GM18498 (cell line): ENCODE measurements around the gene RAB3GAP2.
"Not testable (repeated sequence)": the region's sequence is repeated elsewhere in the genome, so short reads cannot be mapped to it uniquely, and the experiment has no call there.

Experiments
- ATAC-seq: cut with Tn5 transposase; IDR thresholded peaks from one replicate; pipeline ENCODE4 v1.9.1; 2021; ENCODE audit warnings: mild to moderate bottlenecking, moderate library complexity; ENCODE audit not compliant: unreplicated experiment

The RAB3GAP2 gene

GRCh38 chr1:220291580-220291979, 19.3 kb upstream of the RAB3GAP2 start:
- no peak for ATAC-seq

DNA sequence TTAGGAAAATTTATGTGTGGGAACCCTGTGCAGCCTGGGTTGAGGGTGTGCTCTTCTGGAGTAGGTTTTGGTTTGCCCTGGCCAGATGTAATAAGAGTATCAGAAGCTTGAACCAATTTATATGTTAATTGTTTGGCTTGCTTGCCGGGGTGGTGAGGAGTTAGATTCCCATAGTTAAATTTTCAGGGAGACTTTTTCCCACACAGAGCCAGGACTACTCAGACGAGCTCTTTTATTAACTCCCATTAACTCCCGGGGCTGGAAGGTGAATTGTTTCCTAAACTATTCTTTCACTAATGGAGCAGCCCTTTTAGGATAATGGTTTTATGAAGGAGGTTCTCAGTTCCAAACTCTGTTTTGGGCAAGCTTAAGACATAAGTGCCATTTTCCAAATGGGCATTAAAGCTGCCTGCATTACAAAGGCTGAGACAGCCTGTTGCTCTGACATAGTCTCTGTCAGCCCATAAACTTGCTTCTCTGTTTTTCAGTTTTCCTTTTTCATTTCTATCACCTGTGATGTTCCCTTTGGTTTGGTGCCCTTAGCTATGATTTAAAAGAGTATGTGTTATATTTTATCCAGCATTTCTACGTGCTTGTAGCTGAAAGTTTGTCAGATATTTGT, 18.0 kb upstream of the RAB3GAP2 start:
- no peak for ATAC-seq

- ATAC-seq = no peak
Measured at GRCh38 chr1:220287129-220287528, 14.9 kb upstream of the RAB3GAP2 start.

- ATAC-seq = no peak
Measured at GRCh38 chr1:220283625-220284024, 11.4 kb upstream of the RAB3GAP2 start.

DNA sequence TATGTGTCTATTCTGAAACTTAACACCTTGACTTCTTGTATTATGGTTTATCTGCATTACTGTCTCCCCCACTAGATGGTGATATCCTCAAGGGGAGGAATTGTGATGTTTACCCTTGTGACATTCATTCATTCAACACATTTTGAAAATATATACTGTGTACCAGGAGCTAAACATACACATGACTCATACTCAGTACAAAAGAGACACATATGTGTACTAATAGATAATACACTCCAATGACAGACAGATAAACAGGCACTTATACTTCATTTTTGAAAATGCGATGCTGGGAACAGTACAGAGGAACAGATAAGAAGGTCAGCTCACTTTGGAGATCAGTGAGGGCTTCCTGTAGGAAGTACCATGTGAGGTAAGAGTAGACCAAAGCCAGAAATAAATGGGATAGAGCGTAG, 8.9 kb upstream of the RAB3GAP2 start:
- peak; percentile 51 for ATAC-seq

DNA sequence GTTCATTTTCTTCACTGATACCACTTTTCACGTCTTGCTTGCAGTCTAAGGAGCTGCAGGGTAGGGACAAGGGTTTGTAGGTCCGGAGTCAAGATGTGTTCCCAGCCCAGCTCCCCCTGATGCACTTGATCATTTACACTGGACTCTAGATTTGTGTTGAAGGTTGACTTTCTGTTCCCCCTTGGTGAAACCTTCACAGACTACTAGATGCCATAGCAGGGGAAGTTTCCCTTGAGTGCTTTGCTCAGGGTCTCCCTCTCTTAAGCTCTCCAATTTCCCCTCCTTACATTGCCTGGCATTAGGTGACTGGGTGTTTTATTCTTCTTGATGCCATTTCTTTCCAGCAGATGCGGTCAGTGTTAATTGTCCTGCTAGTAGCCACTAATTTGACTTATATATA, 8.0 kb upstream of the RAB3GAP2 start:
- ATAC-seq = no peak

DNA sequence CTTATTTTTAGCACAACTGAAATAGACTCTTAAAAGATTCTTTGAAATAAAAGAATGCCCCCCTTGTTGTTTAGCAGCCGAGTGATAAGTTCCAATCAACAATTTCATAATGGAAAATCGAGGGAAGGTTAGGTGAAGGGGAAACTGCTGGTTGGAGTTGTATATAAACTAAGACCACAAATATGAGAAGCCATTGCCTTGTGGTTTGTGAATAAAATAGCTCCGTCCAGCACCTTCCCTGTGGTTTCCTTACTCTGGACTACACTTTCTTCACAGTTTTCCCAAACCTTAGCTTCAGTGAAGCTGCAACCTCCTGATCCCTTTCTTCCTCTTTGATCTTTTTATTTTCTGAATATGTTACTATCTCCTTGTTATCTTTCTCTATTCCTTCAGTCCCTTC, 6.7 kb upstream of the RAB3GAP2 start:
- no peak for ATAC-seq

DNA sequence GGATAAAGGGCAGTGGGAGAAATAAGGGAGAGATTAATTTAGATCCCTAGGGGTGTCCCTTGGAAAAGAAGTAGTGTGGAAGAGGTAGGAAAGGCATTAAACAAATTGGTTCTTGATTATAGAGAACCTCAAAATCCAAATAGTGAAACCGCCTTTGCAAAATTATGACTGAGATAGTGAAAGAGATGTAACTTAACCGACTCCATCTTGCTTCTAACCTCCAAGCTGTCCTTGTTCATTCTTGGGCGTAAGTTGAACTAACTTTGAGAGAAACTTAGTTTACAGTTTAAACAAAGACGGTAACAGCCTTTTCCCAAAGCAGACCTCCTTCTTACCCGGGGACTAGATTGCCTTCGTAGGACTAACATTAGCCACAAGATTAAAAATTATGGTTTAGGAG, 3.2 kb upstream of the RAB3GAP2 start:
- no peak for ATAC-seq

GRCh38 chr1:220274251-220274855, 2.1 kb upstream of the RAB3GAP2 start:
- ATAC-seq = no peak

DNA sequence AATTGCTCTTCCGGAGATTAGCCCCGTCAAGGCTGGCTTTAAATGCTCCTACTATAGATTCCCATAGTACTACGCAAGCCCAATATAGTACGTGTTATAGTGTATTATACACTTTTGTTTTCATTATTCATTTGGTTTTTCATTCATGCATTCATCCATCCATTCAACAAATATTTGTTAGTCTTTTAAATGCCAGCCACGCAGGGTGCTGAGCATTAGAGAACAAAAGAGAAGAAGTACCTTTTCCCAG, 513 bp upstream of the RAB3GAP2 start:
- no peak for ATAC-seq

DNA sequence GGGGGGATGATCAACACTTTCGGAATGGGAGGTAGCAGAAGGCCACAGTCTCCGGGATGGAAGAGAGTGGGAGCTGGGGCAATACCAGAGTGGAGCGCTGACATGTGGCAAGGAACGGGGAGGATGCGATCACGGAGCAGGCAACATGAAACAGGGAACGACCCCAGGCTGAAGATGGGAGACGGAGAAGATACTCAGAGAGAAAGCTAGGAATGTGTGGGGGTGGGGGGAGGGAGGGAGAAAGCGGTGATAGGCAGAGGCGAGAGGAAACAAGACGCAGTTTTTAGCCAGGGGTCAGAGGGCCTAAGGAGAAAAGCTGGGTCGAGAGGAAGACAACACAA, 577 bp downstream of the RAB3GAP2 start:
- no peak for ATAC-seq

DNA sequence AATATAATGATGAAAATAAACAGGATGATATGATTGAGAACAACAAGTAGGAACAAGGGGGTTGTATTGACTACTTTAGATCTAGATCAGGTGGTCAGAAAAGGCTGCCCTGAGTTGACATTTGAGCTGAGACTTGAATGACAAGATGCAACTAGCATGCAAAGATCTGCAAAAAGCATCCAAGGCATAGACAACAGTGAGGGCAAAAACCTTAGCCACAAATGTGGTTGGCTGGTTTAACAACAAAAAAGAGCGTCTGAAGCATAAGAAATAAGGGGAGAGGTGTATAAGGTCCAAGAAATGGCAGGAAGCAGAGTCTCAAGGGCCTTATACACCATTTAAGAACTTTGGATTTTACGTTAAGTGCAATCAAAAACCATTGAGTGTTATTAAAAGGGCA, 3.2 kb downstream of the RAB3GAP2 start:
- ATAC-seq = no peak

DNA sequence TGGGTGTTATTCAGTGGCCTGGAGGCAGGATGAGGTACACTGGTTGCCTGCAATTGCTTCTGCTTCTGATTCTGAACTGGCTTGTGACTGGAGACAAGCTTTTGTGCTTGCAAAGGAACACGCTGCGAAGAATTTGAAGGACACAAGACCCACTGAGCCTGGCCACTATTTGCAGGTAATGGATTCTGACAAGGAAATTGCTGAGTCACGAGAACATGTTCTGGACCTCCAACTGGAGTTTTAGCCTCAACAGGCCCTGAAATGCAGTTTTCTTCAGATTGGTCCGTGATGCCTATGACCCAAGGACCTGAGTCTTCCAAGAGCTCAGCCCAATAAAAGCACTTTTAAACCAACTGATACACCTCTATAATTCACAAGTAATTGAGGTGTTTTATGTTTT, 4.6 kb downstream of the RAB3GAP2 start:
- ATAC-seq = no peak

GRCh38 chr1:220260228-220260627, 12.0 kb downstream of the RAB3GAP2 start:
- not testable (repeated sequence) for ATAC-seq

DNA sequence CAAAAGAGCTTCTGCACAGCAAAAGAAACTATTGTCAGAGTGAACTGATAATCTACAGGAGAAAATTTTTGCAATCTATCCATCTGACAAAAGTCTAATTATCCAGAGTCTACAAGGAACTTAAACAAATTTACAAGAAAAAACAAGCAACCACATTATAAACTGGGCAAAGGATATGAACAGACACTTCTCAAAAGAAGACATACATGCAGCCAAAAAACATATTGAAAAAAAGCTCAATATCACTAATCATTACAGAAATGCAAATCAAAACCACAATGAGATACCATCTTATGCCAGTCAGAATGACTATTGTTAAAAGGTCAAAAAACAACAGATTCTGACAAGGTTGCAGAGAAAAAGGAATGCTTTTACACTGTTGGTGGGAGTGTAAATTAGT, 12.5 kb downstream of the RAB3GAP2 start:
- not testable (repeated sequence) for ATAC-seq

DNA sequence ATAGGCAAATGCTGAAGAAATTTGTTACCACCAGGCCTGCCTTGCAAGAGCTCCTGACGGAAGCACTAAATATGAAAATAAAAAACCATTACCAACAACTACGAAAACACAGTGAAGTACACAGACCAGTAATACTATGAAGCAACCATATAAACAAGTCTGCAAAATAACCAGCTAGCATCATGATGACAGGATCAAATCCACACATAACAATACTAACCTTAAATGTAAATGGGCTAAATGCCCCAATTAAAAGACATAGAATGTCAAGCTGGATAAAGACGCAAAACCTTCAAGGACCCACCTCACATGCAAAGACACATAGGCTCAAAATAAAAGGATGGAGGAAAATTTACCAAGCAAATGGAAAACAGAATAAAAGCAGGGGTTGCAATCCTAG, 16.1 kb downstream of the RAB3GAP2 start:
- not testable (repeated sequence) for ATAC-seq

GRCh38 chr1:220255204-220255603, 17.0 kb downstream of the RAB3GAP2 start:
- no peak for ATAC-seq

GRCh38 chr1:220253290-220253689, 19.0 kb downstream of the RAB3GAP2 start:
- not testable (repeated sequence) for ATAC-seq

DNA sequence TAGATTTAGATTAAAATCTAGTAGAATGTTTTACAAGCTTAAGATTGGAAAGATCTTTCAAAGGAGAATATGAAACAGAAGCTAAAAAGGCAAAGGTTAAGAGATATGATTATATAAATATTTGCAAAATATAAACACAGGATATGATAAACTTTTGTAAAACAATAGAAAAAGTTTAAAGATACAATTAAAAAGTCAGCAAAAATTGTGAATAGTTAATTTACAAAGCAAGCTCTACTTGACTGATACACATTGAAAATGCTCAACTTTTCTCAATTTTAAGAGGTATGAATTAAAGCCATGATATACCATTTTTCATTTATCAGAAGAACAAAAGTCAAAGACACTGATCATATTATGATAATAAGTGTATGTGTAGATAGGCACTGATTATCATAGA, 21.0 kb downstream of the RAB3GAP2 start:
- no peak for ATAC-seq

DNA sequence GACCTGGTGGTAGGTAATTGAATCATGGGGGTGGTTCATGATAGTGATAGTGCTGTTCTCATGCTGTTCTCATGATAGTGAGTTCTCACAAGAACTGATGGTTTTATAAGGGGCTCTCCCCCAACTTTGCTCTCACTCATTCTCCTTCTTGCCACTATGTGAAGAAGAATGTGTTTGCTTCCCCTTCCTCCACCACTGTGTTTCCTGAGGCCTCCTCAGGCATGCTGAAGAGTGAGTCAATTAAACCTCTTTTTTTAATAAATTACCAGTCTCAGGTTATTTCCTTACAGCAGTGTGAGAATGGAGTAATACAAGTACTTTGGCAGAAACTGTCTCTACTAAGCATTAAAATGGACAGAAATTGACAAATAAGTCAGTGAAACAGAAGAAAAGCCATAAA, 21.6 kb downstream of the RAB3GAP2 start:
- ATAC-seq = no peak

DNA sequence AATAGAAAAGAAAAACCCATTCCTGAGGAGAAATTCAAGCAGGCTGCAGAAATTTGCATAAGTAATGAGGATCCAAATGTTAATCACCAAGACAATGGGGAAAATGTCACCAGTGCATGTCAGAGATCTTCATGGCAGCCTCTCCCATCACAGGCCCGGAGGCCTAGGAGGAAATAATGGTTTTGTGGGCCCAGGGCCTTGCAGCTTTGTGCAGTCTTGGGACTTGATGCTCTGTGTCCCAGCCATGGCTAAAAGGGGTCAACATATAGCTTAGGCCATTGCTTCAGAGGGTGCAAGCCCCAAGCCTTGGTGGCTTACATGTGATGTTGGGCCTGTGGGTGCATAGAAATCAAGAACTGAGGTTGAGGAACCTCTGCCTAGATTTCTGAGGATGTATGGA, 22.7 kb downstream of the RAB3GAP2 start:
- no peak for ATAC-seq

GRCh38 chr1:220248715-220249265, 23.5 kb downstream of the RAB3GAP2 start:
- ATAC-seq = not testable (repeated sequence)

DNA sequence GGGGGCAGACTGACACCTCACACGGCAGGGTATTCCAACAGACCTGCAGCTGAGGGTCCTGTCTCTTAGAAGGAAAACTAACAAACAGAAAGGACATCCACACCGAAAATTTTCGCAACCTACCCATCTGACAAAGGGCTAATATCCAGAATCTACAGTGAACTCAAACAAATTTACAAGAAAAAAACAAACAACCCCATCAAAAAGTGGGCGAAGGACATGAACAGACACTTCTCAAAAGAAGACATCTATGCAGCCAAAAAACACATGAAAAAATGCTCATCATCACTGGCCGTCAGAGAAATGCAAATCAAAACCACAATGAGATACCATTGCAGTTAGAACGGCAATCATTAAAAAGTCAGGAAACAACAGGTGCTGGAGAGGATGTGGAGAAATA, 26.4 kb downstream of the RAB3GAP2 start:
- not testable (repeated sequence) for ATAC-seq
